Left ventricle myocardium inferior (tissue), 1 donor: ENCODE results near the gene NUTM1. TPM values are rescaled to one million over a fixed set of nuclear protein-coding genes. Genes with fewer than 3 reads are reported as not detected.

Experiments used
- DNase-seq: peaks from one replicate; pipeline ENCODE4 v3.0.0-alpha.2; 2020
- H3K27ac ChIP-seq: fragments of 200-600 bp; replicated peaks from 2 replicates; pipeline ENCODE4 v1.8.0; 2021
- H3K27me3 ChIP-seq: fragments of 200-600 bp; 2 replicates; pipeline ENCODE4 v1.8.0; 2021; ENCODE audit warnings: low read depth
- H3K36me3 ChIP-seq: fragments of 200-600 bp; 2 replicates; pipeline ENCODE4 v1.8.0; 2021
- H3K4me1 ChIP-seq: fragments of 200-600 bp; 2 replicates; pipeline ENCODE4 v1.8.0; 2021
- H3K4me3 ChIP-seq: fragments of 200-600 bp; 2 replicates; pipeline ENCODE4 v1.8.0; 2021; ENCODE audit warnings: mild to moderate bottlenecking, moderate library complexity
- H3K9me3 ChIP-seq: fragments of 200-600 bp; replicated peaks from 2 replicates; pipeline ENCODE4 v1.8.0; 2021
- CTCF ChIP-seq: fragments of 200-600 bp; IDR thresholded peaks from 2 replicates; pipeline ENCODE4 v1.8.0; 2021; ENCODE audit warnings: antibody characterized with exemption, mild to moderate bottlenecking, borderline replicate concordance
- intact Hi-C: fragments of 100-400 bp; cut with micrococcal nuclease; formaldehyde crosslinking; loops from one replicate; pipeline ENCODE4 v1.11.0; 2022
- total RNA-seq: library from RNA; stranded (reverse); fragmentation: NEBNext Ultra II Directional; extraction: Animal tissue kit (Norgen Biotek cat#: 25700); gene quantifications from one replicate; pipeline ENCODE4 v1.2.1, GENCODE V29; 2021
- donor health status: DM: no; HTN: yes; CAD: no; lungs with severe emphysema.

NUTM1 gene
- total RNA-seq, 1 donor from 2014 or later: not detected

GRCh38 chr15:34334672-34335071 is 8.4 kb upstream of the NUTM1 start:
- H3K36me3 ChIP-seq: peaks cover 5% of the 10 kb centered on the region
- no peaks in the 10 kb centered on the region for H3K9me3 ChIP-seq
- peaks cover 57% of the 10 kb centered on the region for H3K4me1 ChIP-seq
- no peak for DNase-seq
- no peaks in the 10 kb centered on the region for H3K27me3 ChIP-seq
- intact Hi-C loops: no loop called here
- no peak for TF ChIP-seq CTCF
- H3K4me3 ChIP-seq: peak overlapping the region; percentile 86
- peak overlapping the region; percentile 94 for H3K27ac ChIP-seq

GRCh38 chr15:34335176-34336032 is 7.7 kb upstream of the NUTM1 start:
- Histone ChIP-seq H3K4me3 (peak overlapping the region; percentile 86), H3K9me3 (no peaks in the 10 kb centered on the region), H3K27me3 (no peaks in the 10 kb centered on the region), H3K27ac (peak overlapping the region; percentile 94), H3K4me1 (peaks cover 57% of the 10 kb centered on the region), H3K36me3 (peaks cover 10% of the 10 kb centered on the region)
- TF ChIP-seq CTCF: no peak
- no peak for DNase-seq
- intact Hi-C loops: no loop called here

GRCh38 chr15:34336231-34336990 is 6.7 kb upstream of the NUTM1 start:
- H3K4me1 ChIP-seq: peaks cover 65% of the 10 kb centered on the region

GRCh38 chr15:34336991-34337556 is 6.0 kb upstream of the NUTM1 start:
- Histone ChIP-seq H3K9me3 (no peaks in the 10 kb centered on the region), H3K4me3 (peak overlapping the region; percentile 86), H3K4me1 (peaks cover 68% of the 10 kb centered on the region), H3K27ac (peak overlapping the region; percentile 94), H3K36me3 (peaks cover 24% of the 10 kb centered on the region), H3K27me3 (no peaks in the 10 kb centered on the region)
- no peak for TF ChIP-seq CTCF
- intact Hi-C loops: no loop called here
- no peak for DNase-seq

More at GRCh38 chr15:34336231-34336990, 6.7 kb upstream of the NUTM1 start:
- intact Hi-C loops: no loop called here
- Histone ChIP-seq H3K9me3 (no peaks in the 10 kb centered on the region), H3K27ac (peak overlapping the region; percentile 94), H3K27me3 (no peaks in the 10 kb centered on the region), H3K36me3 (peaks cover 20% of the 10 kb centered on the region), H3K4me3 (peak overlapping the region; percentile 86)
- no peak for TF ChIP-seq CTCF
- DNase-seq: no peak

GRCh38 chr15:34337557-34338306 is 5.4 kb upstream of the NUTM1 start, which contains the start of gene SLC12A6:
Gene SLC12A6, minus strand, starts transcription at chr15:34337781. Its CDS starts 1,101 bp downstream, at chr15:34336680.
- Histone ChIP-seq H3K27me3 (no peaks in the 10 kb centered on the region), H3K4me1 (peaks cover 75% of the 10 kb centered on the region), H3K36me3 (peaks cover 19% of the 10 kb centered on the region), H3K4me3 (peak within 1 kb of the TSS; percentile 86), H3K27ac (peak within 1 kb of the TSS; percentile 94), H3K9me3 (no peaks in the 10 kb centered on the region)
- no peak for TF ChIP-seq CTCF
- peak; percentile 91 for DNase-seq
- intact Hi-C loops: no loop called here
